Measurements from ENCODE around the gene CCPG1. TPM values are rescaled to one million over a fixed set of nuclear protein-coding genes. Genes with fewer than 3 reads are reported as not detected.

The CCPG1 gene
- total RNA-seq, 4 donors from 2014 or later, result 23.6 to 35.8 (median 26.4) TPM

GRCh38 chr15:55357774-55358173 is 50.4 kb downstream of the CCPG1 start:
- no peak overlapping the region for H3K4me3 ChIP-seq
- no peak for DNase-seq (ENCODE audit: low spot score in 2 of 2)
- TF ChIP-seq POLR2AphosphoS5 (IDR thresholded peaks at IDR 0.05) (no peak), POLR2A (IDR thresholded peaks at IDR 0.05) (no peak)
- peaks cover 36% of the 10 kb centered on the region for H3K36me3 ChIP-seq
- WGBS, result 80% methylated on average over 2 of the region's 2 CpGs
- H3K27ac ChIP-seq, result no peak overlapping the region
- no peaks in the 10 kb centered on the region for H3K4me1 ChIP-seq
- H3K27me3 ChIP-seq, result no peaks in the 10 kb centered on the region
- no peaks in the 10 kb centered on the region for H3K9me3 ChIP-seq

GRCh38 chr15:55356985-55357585 is 51.1 kb downstream of the CCPG1 start:
- H3K27ac ChIP-seq, result no peak overlapping the region
- TF ChIP-seq POLR2AphosphoS5 (IDR thresholded peaks at IDR 0.05) (no peak), POLR2A (IDR thresholded peaks at IDR 0.05) (no peak), CTCF (IDR thresholded peaks at IDR 0.05) (no peak), EP300 (IDR thresholded peaks at IDR 0.05) (no peak)

GRCh38 chr15:55353025-55353424 is 55.1 kb downstream of the CCPG1 start:
- WGBS, result 86% methylated on average over 2 of the region's 2 CpGs
- DNase-seq (ENCODE audit: low spot score in 2 of 2), result no peak
- Histone ChIP-seq H3K27ac (no peak overlapping the region), H3K4me3 (no peak overlapping the region), H3K9me3 (no peaks in the 10 kb centered on the region), H3K27me3 (no peaks in the 10 kb centered on the region), H3K4me1 (no peaks in the 10 kb centered on the region), H3K36me3 (peaks cover 23% of the 10 kb centered on the region)
- TF ChIP-seq CTCF (IDR thresholded peaks at IDR 0.05) (no peak), EP300 (IDR thresholded peaks at IDR 0.05) (no peak), POLR2AphosphoS5 (IDR thresholded peaks at IDR 0.05) (no peak), POLR2A (IDR thresholded peaks at IDR 0.05) (no peak)

More at GRCh38 chr15:55356985-55357585, 51.1 kb downstream of the CCPG1 start:
- H3K27me3 ChIP-seq, result no peaks in the 10 kb centered on the region
- H3K36me3 ChIP-seq, result peaks cover 37% of the 10 kb centered on the region
- H3K9me3 ChIP-seq, result no peaks in the 10 kb centered on the region
- H3K4me1 ChIP-seq, result no peaks in the 10 kb centered on the region
- DNase-seq (ENCODE audit: low spot score in 2 of 2), result no peak
- 95% methylated on average over 5 of the region's 5 CpGs for WGBS
- no peak overlapping the region for H3K4me3 ChIP-seq

- Histone ChIP-seq H3K9me3 (no peaks in the 10 kb centered on the region), H3K27me3 (no peaks in the 10 kb centered on the region), H3K27ac (no peak overlapping the region), H3K36me3 (peaks cover 15% of the 10 kb centered on the region), H3K4me3 (no peak overlapping the region), H3K4me1 (no peaks in the 10 kb centered on the region)
- TF ChIP-seq POLR2AphosphoS5 (IDR thresholded peaks at IDR 0.05), result no peak
- 95% methylated on average over 2 of the region's 2 CpGs for WGBS
- DNase-seq (ENCODE audit: low spot score in 2 of 2), result no peak
These were observed 58.9 kb downstream of the CCPG1 start for GRCh38 chr15:55349282-55349681.

- H3K27ac ChIP-seq, result no peak overlapping the region
- 71% methylated on average over 4 of the region's 4 CpGs for WGBS
- no peaks in the 10 kb centered on the region for H3K27me3 ChIP-seq
- peaks cover 15% of the 10 kb centered on the region for H3K36me3 ChIP-seq
- TF ChIP-seq POLR2AphosphoS5 (IDR thresholded peaks at IDR 0.05), result no peak
- no peak for TF ChIP-seq POLR2A (IDR thresholded peaks at IDR 0.05)
- no peak for TF ChIP-seq EP300 (IDR thresholded peaks at IDR 0.05)
- no peak for TF ChIP-seq CTCF (IDR thresholded peaks at IDR 0.05)
- H3K4me3 ChIP-seq, result no peak overlapping the region
- H3K9me3 ChIP-seq, result no peaks in the 10 kb centered on the region
- H3K4me1 ChIP-seq, result peaks cover 6% of the 10 kb centered on the region
- DNase-seq (ENCODE audit: low spot score in 2 of 2), result no peak
These were observed 59.8 kb downstream of the CCPG1 start for GRCh38 chr15:55348281-55348778.

GRCh38 chr15:55344206-55344605 is 64.0 kb downstream of the CCPG1 start:
- no peak for DNase-seq (ENCODE audit: low spot score in 2 of 2)
- no peaks in the 10 kb centered on the region for H3K9me3 ChIP-seq
- no peak overlapping the region for H3K4me3 ChIP-seq
- WGBS, result 56% methylated on average over 2 of the region's 2 CpGs
- peaks cover 6% of the 10 kb centered on the region for H3K4me1 ChIP-seq
- peaks cover 20% of the 10 kb centered on the region for H3K36me3 ChIP-seq
- TF ChIP-seq CTCF (IDR thresholded peaks at IDR 0.05) (no peak), EP300 (IDR thresholded peaks at IDR 0.05) (no peak), POLR2A (IDR thresholded peaks at IDR 0.05) (no peak), POLR2AphosphoS5 (IDR thresholded peaks at IDR 0.05) (no peak)
- no peaks in the 10 kb centered on the region for H3K27me3 ChIP-seq
- H3K27ac ChIP-seq, result no peak overlapping the region
